Renal cortical epithelial cell (primary cell): ENCODE data around the gene CUX1. TPM values are rescaled to one million over a fixed set of nuclear protein-coding genes. Genes with fewer than 3 reads are reported as not detected.
"Not testable (repeated sequence)": the region's sequence is repeated elsewhere in the genome, so short reads cannot be mapped to it uniquely, and the experiment has no call there.

Experiments used
- DNase-seq: peaks from one replicate; pipeline ENCODE4 v3.0.0-alpha.2; 2011; ENCODE audit warnings: low read depth
- total RNA-seq: library from RNA; depleted of rRNA; stranded (reverse); fragments of >200 nt; gene quantifications from 2 replicates; pipeline ENCODE4 v1.2.3, GENCODE V29; 2014

The CUX1 gene
- total RNA-seq, 1 donor from 2014 or later, result 139 TPM

DNA sequence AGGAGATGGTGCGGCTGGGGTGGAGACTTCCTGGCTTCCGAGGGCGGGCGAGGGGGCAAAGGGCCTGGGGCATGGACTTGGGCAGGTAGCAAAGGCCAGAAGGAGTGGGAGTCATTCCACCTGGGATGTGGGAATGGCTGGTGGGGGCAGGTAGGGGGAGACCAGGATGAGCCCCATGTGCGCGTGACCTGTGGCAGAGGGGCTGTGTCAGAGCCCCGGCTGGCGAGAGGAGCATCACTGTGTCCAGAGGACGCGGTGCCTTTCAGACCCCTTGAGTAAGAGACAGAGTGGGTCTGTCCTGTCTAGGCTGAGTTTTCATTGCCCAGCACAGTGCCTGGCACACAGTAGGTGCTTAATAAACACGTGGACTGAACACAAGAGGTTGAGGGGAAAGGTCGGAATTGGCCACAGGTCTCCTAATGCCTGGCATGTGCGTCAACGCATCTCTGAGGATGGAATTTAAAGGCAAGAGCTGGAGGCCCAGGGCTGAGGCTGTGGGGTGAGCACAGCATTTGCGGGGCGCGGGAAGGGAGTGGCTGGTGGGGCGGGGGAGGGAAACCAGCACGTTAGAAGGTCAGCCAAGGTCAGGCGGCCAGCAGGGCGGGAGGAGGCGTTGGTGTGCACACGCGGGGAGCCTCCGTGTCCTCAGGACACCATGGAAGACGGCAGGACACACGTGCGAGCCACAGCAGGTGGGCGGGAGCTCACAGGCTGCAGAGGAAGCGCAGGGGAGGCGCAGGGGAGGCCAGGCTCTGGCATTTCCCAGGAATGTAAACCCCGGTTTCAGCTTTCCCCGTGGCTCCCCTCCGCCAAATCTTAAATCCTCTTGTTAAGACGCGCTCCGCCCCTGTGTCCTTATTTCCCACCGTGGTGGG lies 51.8 kb downstream of the CUX1 start:
- DNase-seq, result no peak

DNA sequence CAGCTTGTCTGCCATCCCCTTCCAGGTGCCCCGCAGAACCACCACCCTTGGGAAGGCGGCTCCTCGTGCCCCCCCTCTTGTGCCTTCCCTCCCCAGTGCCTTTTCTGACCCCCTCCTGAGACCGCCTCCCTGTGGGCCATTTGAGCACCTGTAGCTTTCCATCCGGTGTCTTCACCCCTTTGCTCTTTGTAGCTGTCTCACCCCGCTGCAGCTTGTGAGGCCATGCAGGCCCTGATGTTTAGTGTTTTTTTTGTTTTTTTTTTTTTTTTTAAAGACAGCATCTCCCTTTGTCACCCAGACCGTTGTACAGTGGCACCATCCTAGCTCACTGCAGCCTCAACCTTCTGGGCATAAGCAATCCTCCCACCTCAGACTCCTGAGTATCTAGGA lies 52.5 kb downstream of the CUX1 start:
- DNase-seq, result no peak

DNA sequence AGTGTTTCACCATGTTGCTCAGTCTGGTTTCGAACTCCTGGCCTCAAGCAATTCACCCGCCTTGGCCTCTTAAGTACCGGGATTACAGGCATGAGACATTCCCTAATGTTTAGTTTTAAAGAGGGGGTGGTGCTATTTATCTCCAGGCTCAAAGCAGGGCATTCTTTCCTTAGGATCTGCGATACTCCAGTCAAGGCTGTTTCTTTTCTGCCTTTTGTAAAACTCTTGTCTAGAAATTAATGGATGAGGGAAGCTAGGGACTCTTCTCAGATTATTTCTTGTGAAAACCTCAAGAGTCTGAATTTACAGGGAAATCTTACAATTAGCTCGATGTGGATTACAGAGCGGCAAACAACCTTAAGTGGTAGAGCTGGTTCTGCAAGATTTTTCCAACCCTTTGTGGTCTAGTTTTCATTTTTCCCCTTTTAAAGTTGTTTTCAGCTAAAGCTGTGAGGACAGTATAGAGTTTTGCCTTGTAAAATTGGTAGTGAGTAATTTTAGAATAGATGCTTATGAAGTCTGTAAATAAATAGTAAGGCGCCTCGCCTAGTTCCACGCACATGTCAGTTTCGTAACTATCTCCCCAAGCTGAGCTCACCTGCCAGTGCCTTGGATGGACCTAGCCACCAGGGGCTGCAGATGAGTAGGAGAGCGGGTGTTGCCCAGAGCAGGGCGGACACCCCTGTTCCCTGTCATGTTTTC lies 53.1 kb downstream of the CUX1 start:
- no peak for DNase-seq

DNA sequence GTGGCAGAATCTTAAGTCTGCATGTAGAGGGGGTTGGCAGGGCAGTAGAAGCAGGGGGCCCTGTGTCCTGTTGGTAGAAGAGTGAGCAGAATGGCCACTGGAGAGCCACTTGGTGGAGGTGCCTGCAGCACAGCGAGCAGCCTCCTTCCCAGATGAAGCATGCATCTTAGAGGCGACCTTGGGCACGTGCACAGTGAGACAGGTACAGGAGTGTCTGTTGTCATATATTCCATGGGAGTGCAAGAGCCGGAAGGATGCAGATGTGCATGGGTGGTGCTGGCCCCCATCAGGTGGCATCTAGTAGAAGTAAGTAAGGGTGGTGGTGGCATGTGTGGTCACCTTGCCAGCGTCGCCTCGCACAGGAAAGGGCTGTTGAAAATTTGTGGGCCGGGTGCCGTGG lies 53.9 kb downstream of the CUX1 start:
- DNase-seq, result no peak

DNA sequence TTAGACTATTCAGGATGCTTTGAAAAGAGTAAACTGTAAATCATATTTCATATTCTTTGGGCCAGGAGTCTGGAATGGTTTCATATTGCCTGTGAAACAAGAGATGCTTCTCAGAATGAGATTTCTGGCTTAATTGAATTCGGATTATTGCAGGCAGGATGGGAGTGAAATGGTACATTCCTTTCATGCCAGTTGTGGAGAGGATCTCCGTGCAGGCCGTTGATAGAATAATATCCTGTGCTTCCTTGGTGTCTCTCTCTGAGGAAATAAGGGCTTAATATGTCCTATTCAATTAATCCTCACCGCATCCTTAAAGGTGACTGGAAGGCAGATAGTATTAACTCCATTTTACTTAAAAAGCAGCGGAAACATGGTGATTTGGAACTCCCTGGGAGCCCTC lies 56.6 kb downstream of the CUX1 start:
- DNase-seq, result no peak

DNA sequence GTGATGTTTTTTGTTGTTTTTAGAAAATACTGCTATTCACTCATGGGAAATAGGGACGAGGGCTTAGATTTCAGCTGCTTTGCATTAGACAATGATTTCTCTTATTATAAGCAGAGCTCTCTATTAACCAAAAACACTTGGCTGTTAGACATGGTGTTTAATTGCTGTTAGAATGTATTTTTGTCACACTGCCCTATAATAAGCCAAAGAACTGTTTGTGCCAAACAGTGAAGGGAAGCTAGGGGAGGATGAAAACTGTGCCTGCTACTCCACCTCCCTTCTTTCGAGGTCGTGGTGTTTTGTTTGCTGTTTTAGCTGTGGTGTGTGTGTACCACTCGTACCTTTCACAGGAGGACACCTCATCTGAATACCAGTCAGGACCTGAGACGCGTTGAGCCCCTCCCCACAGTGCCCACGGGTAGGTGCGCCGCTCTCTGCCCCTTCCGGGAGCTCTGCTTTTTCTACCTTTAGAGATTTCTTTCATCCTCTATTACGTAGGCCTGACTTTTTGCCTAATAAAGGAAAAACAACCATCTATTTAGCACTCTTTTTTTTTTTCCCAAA lies 57.9 kb downstream of the CUX1 start:
- DNase-seq, result no peak

DNA sequence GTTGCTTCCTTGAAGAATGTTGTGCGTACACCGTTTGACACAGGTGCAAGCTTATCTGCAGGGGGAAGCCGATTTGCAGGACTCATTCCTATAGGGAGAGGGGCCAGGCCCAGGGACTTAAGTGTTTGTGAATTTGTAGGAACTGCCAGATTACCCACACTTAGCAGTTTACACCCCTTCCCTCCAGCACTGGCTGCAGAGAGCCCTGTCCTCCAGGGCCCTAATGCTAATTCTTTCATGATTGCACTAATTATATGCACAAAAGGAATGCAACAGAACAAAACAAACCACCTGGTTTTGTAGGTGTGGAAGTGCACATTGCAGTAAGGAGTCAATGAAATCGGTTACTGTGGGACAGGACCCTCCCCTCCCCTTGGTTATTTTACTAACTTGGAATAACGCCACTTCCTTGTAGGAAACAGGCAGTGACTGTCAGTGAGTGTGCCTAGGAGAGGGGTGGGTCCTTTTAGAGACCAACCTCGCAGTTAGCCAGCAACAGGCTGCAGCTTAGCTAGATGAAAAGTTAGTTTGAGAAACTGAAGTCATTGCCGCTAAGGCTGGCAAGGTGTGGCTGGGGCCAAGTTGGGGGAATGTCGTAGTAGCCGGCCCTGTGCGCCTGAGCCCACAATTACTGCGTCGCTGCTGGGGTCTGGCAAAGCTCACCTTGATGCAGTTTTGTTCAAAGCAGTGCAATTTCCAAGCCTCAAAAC lies 60.6 kb downstream of the CUX1 start:
- DNase-seq, result no peak

DNA sequence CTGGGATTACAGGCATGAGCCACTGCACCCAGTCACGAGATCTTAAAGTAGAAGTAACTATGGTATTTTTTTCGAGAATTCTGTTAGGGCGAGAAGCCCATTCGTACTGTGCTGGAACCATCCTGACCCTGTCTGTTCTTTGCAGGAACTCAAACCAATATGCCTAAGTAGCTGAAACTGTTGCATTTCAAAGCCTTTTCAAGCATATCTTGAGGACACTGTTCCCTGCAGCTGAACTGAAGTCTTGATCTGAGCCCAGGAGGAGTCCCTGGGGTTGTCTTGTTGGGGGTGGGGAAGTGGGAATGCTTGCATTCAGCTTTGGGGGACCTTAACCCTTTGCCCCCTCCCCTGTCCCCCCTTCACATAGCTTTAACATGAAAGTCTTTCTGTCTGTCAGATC lies 61.5 kb downstream of the CUX1 start:
- DNase-seq, result no peak

DNA sequence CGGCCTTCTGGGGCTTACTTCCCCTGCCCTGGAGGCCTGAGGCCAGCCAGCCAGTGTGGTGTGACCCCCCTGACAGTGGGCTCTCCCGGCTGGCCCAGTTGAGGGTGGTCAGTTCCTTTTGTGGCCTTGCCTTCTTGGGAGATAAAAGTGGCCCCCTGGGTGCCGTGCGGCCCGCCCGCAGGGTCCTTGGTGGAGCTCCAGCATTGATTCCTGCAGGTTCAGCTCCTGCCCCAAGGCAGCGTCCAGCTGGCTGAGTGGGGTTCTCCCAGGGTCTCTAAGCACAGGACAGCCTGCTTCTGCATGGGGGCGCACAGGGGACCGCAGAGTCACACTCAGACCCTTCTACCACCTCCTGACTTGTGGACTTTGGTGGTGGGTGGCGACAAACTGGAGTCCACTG lies 62.1 kb downstream of the CUX1 start:
- no peak for DNase-seq

DNA sequence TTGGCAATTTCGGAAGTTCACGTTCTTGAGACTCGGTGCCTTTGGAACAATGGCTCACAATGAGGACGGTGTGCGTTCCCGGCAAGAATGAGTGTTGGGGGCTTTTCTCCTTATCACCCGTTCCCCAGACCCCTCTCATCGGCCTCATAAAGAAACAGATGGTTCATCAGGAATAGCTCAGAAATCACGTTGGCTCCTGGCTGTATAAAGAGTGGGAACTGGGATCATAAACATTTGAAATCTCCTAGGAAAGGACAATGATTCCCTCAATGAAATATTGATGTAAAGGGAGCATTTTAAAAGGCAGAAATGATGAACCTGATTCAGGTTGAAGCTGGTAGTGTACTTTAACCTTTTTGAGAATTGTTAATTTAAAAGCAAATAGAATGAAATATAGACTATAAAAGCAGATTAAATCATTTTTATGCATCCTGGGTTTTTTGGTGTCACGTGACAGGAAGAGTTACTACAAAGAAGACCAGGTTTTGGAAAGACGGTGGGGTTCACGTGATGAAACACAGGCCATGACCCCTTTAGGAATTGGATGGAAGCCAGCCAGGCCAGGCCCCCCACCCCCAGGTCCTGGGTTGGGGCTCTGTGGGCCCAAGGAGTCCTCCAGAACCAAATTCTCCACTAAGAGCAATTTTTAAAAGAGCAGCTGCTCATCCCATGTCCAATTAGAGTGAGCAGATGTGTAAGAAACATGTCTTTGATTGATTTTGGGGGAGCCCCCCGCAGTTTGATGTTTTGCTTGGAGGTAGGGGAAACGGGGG lies 63.0 kb downstream of the CUX1 start:
- DNase-seq, result no peak

DNA sequence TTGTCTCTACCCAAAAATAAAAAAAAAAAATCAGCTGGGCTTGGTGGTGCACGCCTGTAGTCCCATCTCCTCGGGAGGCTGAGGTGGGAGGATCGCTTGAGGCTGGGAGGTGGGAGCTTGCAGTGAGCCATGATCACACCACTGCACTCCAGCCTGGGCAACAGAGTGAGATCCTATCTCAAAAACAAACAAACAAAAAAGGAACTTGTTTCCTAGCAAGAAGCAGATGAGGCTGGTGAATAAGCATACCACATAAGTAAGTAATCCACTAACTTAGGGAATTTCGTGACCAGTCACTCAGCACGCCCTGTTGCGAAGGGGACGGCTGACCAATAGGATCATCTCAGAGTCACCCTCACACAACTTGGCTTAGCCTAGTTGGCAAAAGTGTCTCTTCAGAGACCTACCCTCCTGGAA lies 64.6 kb downstream of the CUX1 start:
- DNase-seq, result peak; percentile 92

DNA sequence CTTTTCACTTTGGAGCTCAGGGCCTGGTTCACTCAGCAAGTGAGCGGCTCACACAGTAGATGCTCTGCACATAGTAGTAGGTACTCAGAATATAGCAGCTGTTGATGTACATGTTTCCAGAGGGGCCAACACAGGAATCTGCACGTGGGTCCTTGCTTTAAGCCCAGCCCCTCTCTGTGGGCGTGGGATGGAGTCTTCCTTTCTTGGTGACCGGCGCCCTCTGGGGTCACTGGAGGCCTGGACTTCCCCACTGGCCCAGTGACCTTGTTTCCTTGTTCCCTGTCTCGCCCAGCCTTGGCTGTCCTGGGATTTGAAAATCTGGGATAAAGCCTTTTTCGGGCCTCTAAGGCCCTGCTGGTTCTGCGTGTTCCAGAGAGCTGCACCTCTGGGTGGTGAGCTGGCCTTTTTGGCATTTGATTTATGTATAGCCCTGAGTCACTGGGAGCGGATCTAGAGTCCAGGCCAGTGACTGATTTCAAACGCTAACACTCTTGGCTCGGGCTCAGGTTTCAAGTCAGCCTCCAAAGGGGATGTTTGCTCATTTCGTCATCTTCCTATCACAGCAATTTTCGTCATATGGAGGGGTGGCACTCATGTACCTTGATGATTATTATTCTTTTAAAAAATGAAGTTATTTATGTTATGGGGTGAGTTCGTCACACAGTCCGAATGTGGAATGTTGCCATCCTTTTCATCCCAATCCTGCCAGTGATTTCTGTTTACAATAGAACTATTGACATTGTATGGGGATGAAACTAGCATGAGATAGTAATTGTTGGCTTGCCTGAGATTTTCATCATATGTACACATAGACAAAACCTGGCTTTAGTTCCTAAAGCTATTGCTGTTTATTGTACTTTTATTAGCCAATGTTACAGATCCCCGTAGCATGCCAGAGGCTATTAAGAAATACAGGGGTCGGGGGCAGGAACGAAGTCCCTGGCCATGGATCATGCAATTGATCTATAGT lies 65.5 kb downstream of the CUX1 start:
- peak; percentile 99 for DNase-seq

DNA sequence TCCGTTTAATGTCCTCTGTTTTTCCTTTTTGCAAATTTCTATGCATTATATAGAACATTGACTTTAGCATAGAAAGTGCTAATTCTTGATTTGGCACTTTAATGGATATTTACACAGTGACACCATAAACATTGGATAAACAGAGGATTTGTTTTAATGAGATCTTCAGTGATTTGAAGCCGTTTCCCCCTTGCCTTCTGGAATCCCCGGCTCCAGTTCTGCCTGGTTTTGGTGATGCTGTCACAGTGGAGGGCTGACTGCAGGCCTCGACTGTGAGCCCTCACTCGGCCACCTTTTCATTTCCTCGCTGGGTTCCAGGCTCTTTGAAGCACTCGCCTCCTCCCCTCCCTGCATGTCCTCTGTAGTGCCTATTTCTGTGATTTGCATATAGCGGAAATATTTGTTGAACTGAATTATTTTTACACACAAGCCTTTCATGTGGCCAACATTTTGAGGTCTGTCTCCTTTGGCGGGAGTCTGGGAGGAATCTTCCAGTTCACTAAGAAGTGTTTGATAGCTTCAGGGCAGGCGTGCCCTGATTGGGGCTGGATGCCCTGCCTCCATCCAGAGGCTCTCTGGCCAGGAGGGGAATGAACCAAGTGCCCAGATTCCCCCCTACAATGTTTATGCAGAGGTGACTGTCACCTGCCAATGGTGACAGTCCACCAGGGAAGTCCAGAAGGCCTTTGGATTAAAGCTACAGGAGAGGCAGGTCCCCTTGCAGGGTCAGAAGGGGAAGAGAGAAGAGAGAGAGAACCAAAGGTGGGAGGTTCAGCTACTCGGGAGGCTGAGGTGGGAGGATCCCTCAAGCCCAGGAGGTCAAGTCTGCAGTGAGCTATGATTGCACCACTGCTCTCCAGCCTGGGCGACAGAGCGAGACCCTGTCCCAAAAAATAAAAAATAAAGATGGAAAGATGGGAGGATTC lies 67.5 kb downstream of the CUX1 start:
- no peak for DNase-seq

DNA sequence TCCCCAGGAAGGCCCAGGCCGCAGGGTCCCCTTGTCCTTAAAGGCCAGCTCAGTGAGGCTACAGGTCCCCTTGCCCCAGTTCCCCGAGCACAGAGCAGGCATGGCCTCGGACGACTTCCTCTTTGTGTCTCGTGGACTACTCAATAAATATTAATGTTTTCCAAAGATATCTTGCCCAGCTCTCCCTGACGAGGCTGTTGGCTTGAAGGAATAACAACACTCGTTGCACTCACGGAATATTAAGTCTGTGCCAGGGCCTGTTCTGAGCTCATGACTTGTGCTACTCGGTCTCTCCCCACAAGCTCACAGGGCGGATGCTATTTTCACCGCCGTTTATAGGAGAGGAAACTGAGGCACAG lies 68.2 kb downstream of the CUX1 start:
- DNase-seq, result no peak

DNA sequence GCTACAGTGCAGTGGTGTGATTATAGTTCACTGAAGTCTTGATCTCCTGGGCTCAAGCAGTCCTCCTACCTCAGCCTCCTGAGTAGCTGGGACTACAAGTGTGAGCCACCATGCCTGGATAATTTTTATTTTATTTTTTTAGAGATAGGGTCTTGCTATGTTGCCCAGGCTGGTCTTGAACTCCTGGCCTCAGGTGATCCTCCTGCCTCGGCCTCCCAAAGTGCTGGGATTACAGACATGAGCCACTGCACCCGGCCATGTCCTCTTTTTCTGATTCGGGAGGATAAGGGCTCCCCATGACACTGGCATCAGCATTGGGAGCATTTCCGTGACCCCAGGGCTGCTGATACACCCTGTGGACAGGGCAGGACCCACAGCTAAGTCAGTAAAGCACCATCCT lies 69.9 kb downstream of the CUX1 start:
- DNase-seq, result not testable (repeated sequence)

DNA sequence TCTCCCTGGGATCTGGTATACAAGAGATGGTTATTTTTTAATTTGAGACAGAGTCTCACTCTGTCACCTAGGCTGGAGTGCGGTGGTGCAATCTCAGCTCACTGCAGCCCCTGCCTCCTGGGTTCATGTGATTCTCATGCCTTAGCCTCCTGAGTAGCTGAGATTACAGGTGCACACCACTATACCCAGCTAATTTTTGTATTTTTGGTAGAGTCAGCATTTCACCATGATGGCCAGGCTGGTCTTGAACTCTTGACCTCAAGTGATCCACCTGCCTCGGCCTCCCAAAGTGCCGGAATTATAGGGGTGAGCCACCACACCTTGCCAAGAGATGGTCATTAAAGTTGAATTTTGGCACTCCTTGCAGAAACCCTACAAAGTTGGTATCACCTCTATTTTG lies 71.1 kb downstream of the CUX1 start:
- DNase-seq, result not testable (repeated sequence)

DNA sequence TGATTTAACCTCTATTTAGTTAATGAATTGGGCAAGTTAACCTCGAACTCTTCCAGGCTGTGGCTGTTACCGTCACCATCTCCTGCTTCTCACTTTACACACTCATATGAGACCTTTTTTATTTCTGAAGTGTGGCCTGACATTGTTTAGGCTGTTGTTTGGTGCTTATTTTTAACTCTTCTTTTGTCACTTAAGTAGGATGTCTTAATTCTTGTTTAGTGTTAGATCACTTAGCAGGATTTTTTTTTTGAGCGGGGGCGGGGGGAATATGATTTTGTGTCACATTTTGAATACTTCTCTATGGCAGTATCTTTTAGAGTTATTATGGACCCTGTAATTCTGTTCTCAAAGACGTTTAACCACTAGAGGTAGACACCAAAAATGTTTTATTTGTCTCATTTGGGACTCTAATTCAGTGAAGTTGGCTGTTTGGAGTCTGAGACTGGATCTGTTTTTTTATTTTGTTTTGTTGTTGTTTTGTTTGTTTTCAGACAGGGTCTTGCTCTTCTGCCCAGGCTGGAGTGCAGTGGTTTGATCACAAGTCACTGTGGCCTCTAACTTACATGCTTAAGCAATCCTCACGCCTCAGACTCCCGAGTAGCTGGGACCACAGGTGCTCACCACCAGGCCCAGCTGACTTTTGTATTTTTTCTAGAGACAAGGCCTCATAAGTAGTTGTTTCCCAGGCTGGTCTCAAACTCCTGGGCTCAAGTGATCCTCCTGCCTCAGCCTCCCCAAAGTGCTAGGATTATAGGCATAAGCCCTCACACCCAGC lies 73.5 kb downstream of the CUX1 start:
- no peak for DNase-seq

DNA sequence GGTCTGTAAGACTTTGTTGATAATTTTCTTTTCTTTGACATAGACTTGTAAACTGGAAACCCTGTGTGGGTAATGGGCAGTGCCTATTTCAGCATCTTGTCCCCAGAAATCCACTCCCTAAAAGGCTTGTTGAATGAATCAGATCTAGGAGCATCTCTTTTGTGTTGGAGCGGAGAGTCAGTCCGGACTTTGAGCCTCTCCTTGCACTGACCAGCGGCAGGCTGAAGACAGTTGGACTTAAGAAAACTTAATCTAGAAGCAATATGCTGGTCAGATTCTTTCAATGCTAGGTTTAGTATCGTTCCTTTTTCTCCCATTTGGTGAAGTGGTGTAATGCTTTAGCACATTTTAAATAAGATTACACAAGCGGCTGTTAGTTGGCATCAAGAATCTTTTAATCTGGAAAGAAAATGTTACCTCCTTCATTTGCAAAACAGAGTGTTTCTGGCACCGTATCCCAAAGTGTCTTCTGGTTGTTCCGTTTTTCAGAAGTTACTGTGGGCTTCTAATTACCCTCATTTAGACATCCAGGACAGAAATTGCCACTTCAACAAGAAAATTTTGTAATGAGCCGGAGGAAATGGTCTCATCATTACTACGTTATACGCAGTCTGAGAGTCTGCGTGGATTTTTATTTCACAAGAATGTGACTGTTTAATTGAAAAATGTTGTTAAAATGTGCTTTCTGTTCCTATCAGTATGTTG lies 74.7 kb downstream of the CUX1 start:
- DNase-seq, result peak; percentile 59
